GM23338 (cell line): ENCODE measurements around the gene METTL17. TPM values are rescaled to one million over a fixed set of nuclear protein-coding genes. Genes with fewer than 3 reads are reported as not detected.
A peak's percentile ranks its signal among the peaks of the same experiment; 100 is the strongest.

Experiments used
- ATAC-seq: fragments of 200-7000 bp; cut with Tn5 transposase; 3 replicates; pipeline ENCODE4 v1.9.1; 2020
- DNase-seq: peaks from one replicate; pipeline ENCODE4 v3.0.0-alpha.2; 2015; ENCODE audit warnings: low spot score
- H2AFZ ChIP-seq: fragments of 200-600 bp; sonication (generic); 2 replicates; pipeline ENCODE4 v1.8.0; 2016; ENCODE audit warnings: antibody characterized with exemption, mild to moderate bottlenecking, moderate library complexity
- H3F3A ChIP-seq: fragments of 200-600 bp; sonication (generic); replicated peaks from 2 replicates; pipeline ENCODE4 v1.8.0; 2017; ENCODE audit warnings: antibody characterized with exemption, mixed run types, low read depth
- H3K27ac ChIP-seq: fragments of 200-600 bp; sonication (generic); 2 replicates; pipeline ENCODE4 v1.6.1; 2016; ENCODE audit warnings: low read depth
- H3K27me3 ChIP-seq: fragments of 200-600 bp; sonication (generic); 2 replicates; pipeline ENCODE4 v1.8.0; 2016; ENCODE audit warnings: mild to moderate bottlenecking, mixed run types, moderate library complexity; ENCODE audit not compliant: insufficient read depth
- H3K36me3 ChIP-seq: fragments of 200-600 bp; sonication (generic); 2 replicates; pipeline ENCODE4 v1.8.0; 2016; ENCODE audit warnings: mild to moderate bottlenecking; ENCODE audit not compliant: insufficient read depth
- H3K4me1 ChIP-seq: fragments of 200-600 bp; sonication (generic); 2 replicates; pipeline ENCODE4 v1.8.0; 2016; ENCODE audit warnings: mild to moderate bottlenecking, moderate library complexity; ENCODE audit not compliant: insufficient read depth
- H3K4me2 ChIP-seq: fragments of 200-600 bp; sonication (generic); 2 replicates; pipeline ENCODE4 v1.7.1; 2017; ENCODE audit warnings: mixed run types
- H3K4me3 ChIP-seq: fragments of 200-600 bp; sonication (generic); 2 replicates; pipeline ENCODE4 v1.6.1; 2016; ENCODE audit warnings: mixed run types
- H3K79me2 ChIP-seq: fragments of 200-600 bp; sonication (generic); replicated peaks from 2 replicates; pipeline ENCODE4 v1.8.0; 2017; ENCODE audit warnings: mild to moderate bottlenecking; ENCODE audit not compliant: insufficient read depth
- H3K9me2 ChIP-seq: fragments of 200-600 bp; sonication (generic); 2 replicates; pipeline ENCODE4 v1.8.0; 2017; ENCODE audit not compliant: insufficient read depth
- H4K20me1 ChIP-seq: fragments of 200-600 bp; sonication (generic); replicated peaks from 2 replicates; pipeline ENCODE4 v1.8.0; 2017; ENCODE audit warnings: mild to moderate bottlenecking; ENCODE audit not compliant: insufficient read depth
- H3K27ac Mint-ChIP-seq: 2 replicates; pipeline ENCODE4 v1.8.0; 2020; ENCODE audit warnings: inconsistent platforms, mild to moderate bottlenecking, moderate library complexity, mixed read lengths
- H3K27me3 Mint-ChIP-seq: 3 replicates; pipeline ENCODE4 v1.8.0; 2022; ENCODE audit warnings: low read depth, mild to moderate bottlenecking, moderate library complexity, mixed read lengths, inconsistent platforms; ENCODE audit not compliant: insufficient read depth, poor library complexity
- H3K36me3 Mint-ChIP-seq: 3 replicates; pipeline ENCODE4 v1.8.0; 2021; ENCODE audit warnings: low read depth, mild to moderate bottlenecking, inconsistent platforms, moderate library complexity, mixed read lengths
- H3K4me1 Mint-ChIP-seq: 3 replicates; pipeline ENCODE4 v1.8.0; 2020; ENCODE audit warnings: mild to moderate bottlenecking, inconsistent platforms, mixed read lengths
- H3K4me3 Mint-ChIP-seq: 3 replicates; pipeline ENCODE4 v1.8.0; 2021; ENCODE audit warnings: moderate library complexity, mild to moderate bottlenecking, inconsistent platforms, mixed read lengths
- H3K9me3 Mint-ChIP-seq: 3 replicates; pipeline ENCODE4 v1.8.0; 2020; ENCODE audit warnings: moderate library complexity, mild to moderate bottlenecking, inconsistent platforms, mixed read lengths
- CREB1 ChIP-seq: fragments of 250-450 bp; sonication (Bioruptor Pico); IDR thresholded peaks from 2 replicates; pipeline ENCODE4 v1.5.0; 2020; ENCODE audit warnings: low read depth, mild to moderate bottlenecking, moderate library complexity
- ETS1 ChIP-seq: IDR thresholded peaks from 2 replicates; pipeline ENCODE4 v1.6.1; 2016; ENCODE audit warnings: antibody characterized with exemption
- EZH2 ChIP-seq: fragments of 200-600 bp; sonication (generic); IDR thresholded peaks from one replicate; pipeline ENCODE4 v1.8.0; 2017; ENCODE audit warnings: antibody characterized with exemption, mild to moderate bottlenecking, low read depth; ENCODE audit not compliant: unreplicated experiment
- EZH2phosphoT487 ChIP-seq: fragments of 200-600 bp; sonication (generic); IDR thresholded peaks from one replicate; pipeline ENCODE4 v1.8.1; 2018; ENCODE audit warnings: antibody characterized with exemption; ENCODE audit not compliant: unreplicated experiment
- JUNB ChIP-seq: IDR thresholded peaks from one replicate; pipeline ENCODE4 v1.6.1; 2016; ENCODE audit warnings: antibody characterized with exemption; ENCODE audit not compliant: unreplicated experiment
- NANOG ChIP-seq: IDR thresholded peaks from 2 replicates; pipeline ENCODE4 v1.6.1; 2016; ENCODE audit warnings: antibody characterized with exemption, borderline replicate concordance
- POLR2AphosphoS5 ChIP-seq: IDR thresholded peaks from 2 replicates; pipeline ENCODE4 v1.6.1; 2016; ENCODE audit warnings: antibody characterized with exemption, low read depth
- STAT1 ChIP-seq: IDR thresholded peaks from one replicate; pipeline ENCODE4 v1.6.1; 2016; ENCODE audit warnings: antibody characterized with exemption; ENCODE audit not compliant: unreplicated experiment
- ZNF114 ChIP-seq: fragments of 250-450 bp; sonication (Bioruptor Pico); IDR thresholded peaks from 2 replicates; pipeline ENCODE4 v1.5.0; 2020; ENCODE audit warnings: mild to moderate bottlenecking, moderate library complexity
- ZNF331 ChIP-seq: fragments of 250-450 bp; sonication (Bioruptor Pico); IDR thresholded peaks from 2 replicates; pipeline ENCODE4 v1.5.0; 2020; ENCODE audit warnings: low read depth, mild to moderate bottlenecking, moderate library complexity
- ZNF462 ChIP-seq: fragments of 250-450 bp; sonication (Bioruptor Pico); IDR thresholded peaks from 2 replicates; pipeline ENCODE4 v1.5.0; 2020; ENCODE audit warnings: mild to moderate bottlenecking, moderate library complexity
- polyA plus RNA-seq: library from polyadenylated mRNA; unstranded; fragments of >200 nt; fragmentation: Nextera tagmentation; extraction: Ambion mirVana; gene quantifications from 2 replicates; pipeline ENCODE4 v1.2.1, GENCODE V29; 2016
- total RNA-seq: library from RNA; depleted of rRNA; stranded (reverse); fragments of >200 nt; shearing (Covaris generic); gene quantifications from 2 replicates; pipeline ENCODE4 v1.2.3, GENCODE V29; 2014
- TF ChIP-seq, protein P1 (sequence below), 2 experiments: fragments of 200-600 bp in 1 of 2; sonication (generic) in 1 of 2; conservative IDR thresholded peaks; 2 replicates each; pipeline versions ENCODE4 v1.5.1 to v1.6.1; 2016 to 2017; ENCODE audit warnings: antibody characterized with exemption in 2 of 2, low read depth in 2 of 2, mild to moderate bottlenecking in 2 of 2, moderate library complexity in 1 of 2
- TF ChIP-seq, protein P2 (sequence below): IDR thresholded peaks from one replicate; pipeline ENCODE4 v1.6.1; 2018; ENCODE audit warnings: antibody characterized with exemption; ENCODE audit not compliant: unreplicated experiment

METTL17 gene
- total and polyA plus RNA-seq, 2 experiments from 2014 or later, result 74.9 to 156 TPM

GRCh38 chr14:20970647-20970982 is 19.2 kb upstream of the METTL17 start:
- peaks cover 9% of the 10 kb centered on the region for H3K4me1 Mint-ChIP-seq
- H3K36me3 Mint-ChIP-seq, result no peaks in the 10 kb centered on the region
- H3K4me3 Mint-ChIP-seq, result peak overlapping the region; percentile 96
- ATAC-seq (peak; percentile 16), DNase-seq (no peak)
- peaks cover 7% of the 10 kb centered on the region for H3K4me1 ChIP-seq
- 0 out of 2 replicates have a peak, but pooled peaks cover 6% of the 10 kb centered on the region for H3K9me2 ChIP-seq
- H4K20me1 ChIP-seq, result no peaks in the 10 kb centered on the region
- TF ChIP-seq, protein P1, sequence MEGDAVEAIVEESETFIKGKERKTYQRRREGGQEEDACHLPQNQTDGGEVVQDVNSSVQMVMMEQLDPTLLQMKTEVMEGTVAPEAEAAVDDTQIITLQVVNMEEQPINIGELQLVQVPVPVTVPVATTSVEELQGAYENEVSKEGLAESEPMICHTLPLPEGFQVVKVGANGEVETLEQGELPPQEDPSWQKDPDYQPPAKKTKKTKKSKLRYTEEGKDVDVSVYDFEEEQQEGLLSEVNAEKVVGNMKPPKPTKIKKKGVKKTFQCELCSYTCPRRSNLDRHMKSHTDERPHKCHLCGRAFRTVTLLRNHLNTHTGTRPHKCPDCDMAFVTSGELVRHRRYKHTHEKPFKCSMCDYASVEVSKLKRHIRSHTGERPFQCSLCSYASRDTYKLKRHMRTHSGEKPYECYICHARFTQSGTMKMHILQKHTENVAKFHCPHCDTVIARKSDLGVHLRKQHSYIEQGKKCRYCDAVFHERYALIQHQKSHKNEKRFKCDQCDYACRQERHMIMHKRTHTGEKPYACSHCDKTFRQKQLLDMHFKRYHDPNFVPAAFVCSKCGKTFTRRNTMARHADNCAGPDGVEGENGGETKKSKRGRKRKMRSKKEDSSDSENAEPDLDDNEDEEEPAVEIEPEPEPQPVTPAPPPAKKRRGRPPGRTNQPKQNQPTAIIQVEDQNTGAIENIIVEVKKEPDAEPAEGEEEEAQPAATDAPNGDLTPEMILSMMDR (conservative IDR thresholded peaks at IDR 0.05; ENCODE audit: low read depth in 2 of 2), result no peak
- TF ChIP-seq ZNF462 (CRISPR knock-in tag) (no peak), ETS1 (no peak), EZH2 (no peak), STAT1 (no peak), CREB1 (no peak), JUNB (no peak), ZNF114 (CRISPR knock-in tag) (no peak), POLR2AphosphoS5 (no peak), EZH2phosphoT487 (no peak), NANOG (no peak), ZNF331 (CRISPR knock-in tag) (no peak)
- TF ChIP-seq, protein P2, sequence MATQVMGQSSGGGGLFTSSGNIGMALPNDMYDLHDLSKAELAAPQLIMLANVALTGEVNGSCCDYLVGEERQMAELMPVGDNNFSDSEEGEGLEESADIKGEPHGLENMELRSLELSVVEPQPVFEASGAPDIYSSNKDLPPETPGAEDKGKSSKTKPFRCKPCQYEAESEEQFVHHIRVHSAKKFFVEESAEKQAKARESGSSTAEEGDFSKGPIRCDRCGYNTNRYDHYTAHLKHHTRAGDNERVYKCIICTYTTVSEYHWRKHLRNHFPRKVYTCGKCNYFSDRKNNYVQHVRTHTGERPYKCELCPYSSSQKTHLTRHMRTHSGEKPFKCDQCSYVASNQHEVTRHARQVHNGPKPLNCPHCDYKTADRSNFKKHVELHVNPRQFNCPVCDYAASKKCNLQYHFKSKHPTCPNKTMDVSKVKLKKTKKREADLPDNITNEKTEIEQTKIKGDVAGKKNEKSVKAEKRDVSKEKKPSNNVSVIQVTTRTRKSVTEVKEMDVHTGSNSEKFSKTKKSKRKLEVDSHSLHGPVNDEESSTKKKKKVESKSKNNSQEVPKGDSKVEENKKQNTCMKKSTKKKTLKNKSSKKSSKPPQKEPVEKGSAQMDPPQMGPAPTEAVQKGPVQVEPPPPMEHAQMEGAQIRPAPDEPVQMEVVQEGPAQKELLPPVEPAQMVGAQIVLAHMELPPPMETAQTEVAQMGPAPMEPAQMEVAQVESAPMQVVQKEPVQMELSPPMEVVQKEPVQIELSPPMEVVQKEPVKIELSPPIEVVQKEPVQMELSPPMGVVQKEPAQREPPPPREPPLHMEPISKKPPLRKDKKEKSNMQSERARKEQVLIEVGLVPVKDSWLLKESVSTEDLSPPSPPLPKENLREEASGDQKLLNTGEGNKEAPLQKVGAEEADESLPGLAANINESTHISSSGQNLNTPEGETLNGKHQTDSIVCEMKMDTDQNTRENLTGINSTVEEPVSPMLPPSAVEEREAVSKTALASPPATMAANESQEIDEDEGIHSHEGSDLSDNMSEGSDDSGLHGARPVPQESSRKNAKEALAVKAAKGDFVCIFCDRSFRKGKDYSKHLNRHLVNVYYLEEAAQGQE, result no peak
- H3K79me2 ChIP-seq, result no peaks in the 10 kb centered on the region
- peak overlapping the region; percentile 74 for H3K4me3 ChIP-seq
- no peaks in the 10 kb centered on the region for H3K9me3 Mint-ChIP-seq
- peaks cover 6% of the 10 kb centered on the region for H3K27me3 Mint-ChIP-seq
- no peaks in the 10 kb centered on the region for H3K36me3 ChIP-seq
- H3K27ac ChIP-seq, result no peak overlapping the region
- H3K4me2 ChIP-seq, result peak overlapping the region; percentile 82
- H3F3A ChIP-seq, result no peaks in the 10 kb centered on the region
- 0 out of 2 replicates have a peak, but pooled peaks cover 4% of the 10 kb centered on the region for H3K27me3 ChIP-seq
- peak overlapping the region; percentile 99; the same call in 1 of the 2 replicates for H3K27ac Mint-ChIP-seq
- peak overlapping the region; percentile 96 for H2AFZ ChIP-seq
